ENCODE data around the gene VPS13D.
"Not testable (repeated sequence)": the region's sequence is repeated elsewhere in the genome, so short reads cannot be mapped to it uniquely, and the experiment has no call there.

Gene VPS13D

DNA sequence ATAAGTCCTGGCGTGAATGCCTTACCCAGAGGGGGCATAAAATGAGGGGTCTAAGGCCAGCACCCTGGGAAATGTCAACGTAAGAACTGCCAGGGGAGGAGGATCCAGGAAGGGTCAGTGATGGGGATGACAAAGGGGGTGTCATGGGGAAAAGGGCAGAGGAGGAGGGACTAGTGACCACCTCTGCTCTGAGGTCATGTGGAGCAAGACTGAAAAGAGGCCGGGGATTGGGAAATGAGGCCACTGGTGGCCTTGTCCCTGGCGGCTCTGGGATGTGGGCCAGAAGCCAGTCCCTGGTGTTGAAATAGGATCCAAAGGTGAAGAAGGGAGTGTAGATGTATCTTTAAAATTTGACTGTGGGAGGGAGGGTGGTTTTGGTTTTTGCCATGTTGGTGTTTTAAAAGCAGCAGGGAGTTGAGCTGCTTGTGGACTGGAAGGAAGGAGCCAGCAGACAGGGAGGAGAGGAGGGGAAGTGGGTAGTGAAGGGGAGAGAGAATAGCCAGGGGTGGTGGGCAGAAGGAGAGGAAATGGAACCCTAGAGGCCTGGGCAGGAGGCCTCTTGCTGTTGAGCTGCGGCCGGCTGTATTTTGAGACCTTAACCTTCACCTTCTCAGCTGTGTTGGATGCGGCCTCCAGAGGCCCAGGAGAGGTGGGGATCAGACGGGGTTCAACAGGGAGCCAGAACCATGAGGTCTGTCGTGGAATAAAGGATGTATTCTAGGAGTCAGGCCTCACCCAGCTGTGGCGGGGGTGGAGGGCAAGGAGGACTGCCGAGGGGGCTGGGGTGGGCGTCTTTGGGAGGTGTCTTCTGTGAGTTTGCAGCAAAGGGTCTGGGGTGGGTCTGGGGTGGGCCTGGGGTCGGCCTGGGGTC is 295.7 kb downstream of the VPS13D start:
- DNase-seq, result no peak

DNA sequence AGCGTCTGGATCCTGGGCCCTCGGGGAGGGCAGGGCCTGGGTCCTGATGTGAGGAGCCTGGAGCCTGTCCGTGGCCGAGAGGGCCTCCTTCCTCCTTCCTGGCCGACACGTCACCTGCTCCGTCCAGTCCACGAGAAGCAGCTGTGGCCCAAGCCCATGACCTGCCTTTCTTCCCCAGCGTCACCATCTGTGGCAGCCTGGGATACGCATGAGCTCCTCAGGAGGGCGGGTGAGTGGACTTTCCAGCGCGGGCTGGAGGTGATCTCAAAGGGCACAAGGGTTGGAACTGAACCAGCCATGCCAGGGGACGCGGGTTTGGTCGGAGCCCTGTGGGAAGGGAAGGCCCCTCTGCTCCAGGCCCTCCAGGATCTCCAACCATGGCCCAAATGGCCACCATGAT is 297.7 kb downstream of the VPS13D start:
- no peak for DNase-seq

DNA sequence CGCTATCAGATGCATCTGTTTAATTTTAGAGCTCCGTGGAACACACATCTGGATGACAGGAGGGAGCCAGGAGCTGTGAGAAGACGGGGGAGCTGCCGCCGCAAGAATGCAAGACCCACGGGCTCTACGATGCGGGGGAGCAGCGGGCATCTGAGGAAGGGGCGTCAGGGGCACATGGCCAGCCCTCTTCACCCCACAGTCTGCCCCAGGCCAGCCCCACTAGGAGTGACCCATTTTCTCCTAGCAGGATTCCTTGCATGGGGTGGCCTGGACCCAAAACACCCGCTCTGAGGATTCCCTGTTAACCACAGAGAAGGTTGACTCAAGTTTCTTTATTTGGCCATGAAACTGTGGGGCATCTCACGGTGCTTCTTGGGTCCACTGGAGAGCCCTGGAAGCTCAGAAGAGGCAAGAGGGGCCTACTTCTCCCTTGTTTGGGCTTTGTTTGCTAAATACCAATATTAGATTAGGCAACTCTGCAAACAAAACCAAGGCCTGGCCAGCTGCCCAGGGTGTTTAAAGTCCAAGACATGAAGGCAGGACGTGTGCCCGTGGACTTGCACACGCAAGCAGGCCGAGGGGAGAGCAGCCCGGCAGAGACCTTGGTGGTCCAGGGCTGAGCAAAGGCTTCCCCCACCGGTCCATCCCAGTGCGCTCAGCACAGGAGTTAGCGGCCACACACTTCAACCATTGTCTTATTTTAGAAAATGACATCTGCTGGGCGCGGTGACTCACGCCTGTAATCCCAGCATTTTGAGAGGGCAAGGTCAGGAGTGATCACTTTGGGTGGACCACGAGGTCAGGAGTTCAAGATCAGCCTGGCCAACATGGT is 298.4 kb downstream of the VPS13D start:
- no peak for DNase-seq

DNA sequence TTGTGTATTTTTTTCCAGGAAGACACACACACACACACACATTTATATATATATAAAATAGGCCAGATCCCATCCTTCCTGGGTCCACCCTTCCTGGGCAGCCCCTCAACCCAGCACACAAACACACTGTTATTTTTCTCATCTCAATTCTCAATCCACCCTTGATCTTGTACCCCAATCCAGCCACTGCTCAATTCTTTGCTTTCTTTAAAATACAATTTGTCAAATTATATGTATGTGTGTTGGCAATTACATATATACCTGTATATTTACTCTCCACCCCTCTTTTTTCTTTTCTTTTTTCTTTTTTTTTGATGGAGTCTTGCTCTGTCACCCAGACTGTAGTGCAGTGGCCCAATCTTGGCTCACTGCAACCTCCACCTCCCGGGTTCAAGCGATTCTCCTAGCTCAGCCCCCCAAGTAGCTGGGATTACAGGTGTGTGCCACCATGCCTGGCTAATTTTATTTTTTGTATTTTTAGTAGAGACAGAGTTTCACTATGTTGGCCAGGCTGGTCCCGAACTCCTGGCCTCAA is 299.9 kb downstream of the VPS13D start:
- no peak for DNase-seq

DNA sequence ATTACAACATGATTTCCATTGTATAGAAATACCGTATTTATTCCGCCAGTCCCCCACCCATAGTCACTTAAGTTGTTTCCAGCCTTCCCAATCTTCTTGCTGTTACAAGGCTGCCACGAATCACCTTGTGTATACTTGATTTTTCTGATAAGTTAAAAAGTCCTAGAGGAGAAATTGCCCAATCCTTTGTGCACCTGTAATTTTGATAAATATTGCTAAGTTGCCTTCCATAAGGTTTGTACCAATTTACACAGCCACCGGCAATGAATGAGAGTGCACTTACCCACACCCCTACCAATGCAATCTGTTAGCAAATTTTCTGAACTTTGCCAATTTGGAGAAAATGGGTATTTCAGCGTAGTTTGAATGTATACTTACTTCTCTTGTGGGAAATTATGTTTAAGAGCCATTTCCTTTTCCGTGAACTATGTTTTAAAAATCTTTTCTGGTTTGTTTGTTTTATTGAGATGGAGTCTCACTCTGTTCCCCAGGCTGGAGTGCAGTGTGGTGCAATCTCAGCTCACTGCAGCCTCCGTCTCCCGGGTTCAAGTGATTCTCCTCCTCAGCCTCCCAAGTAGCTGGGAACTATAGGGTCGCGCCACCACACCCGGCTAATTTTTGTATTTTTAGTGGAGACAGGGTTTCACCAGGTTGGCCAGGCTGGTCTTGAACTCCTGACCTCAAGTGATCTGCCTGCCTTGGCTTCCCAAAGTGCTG is 300.8 kb downstream of the VPS13D start:
- no peak for DNase-seq

DNA sequence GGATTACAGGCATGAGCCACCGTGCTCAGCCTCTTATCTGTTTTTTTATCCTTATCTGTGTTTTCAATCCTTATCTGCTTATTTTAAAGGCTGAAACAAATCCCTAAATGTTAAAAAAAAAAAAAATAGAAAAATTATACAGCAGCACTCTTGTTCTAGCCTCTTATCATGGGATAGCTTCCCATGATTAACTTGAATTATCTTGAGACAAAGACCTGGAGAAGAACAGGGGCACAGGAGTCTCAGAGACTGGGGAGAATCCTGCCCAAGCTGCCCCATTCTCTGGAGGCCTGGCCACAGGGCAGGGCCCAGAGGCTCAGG is 301.3 kb downstream of the VPS13D start:
- no peak for DNase-seq

DNA sequence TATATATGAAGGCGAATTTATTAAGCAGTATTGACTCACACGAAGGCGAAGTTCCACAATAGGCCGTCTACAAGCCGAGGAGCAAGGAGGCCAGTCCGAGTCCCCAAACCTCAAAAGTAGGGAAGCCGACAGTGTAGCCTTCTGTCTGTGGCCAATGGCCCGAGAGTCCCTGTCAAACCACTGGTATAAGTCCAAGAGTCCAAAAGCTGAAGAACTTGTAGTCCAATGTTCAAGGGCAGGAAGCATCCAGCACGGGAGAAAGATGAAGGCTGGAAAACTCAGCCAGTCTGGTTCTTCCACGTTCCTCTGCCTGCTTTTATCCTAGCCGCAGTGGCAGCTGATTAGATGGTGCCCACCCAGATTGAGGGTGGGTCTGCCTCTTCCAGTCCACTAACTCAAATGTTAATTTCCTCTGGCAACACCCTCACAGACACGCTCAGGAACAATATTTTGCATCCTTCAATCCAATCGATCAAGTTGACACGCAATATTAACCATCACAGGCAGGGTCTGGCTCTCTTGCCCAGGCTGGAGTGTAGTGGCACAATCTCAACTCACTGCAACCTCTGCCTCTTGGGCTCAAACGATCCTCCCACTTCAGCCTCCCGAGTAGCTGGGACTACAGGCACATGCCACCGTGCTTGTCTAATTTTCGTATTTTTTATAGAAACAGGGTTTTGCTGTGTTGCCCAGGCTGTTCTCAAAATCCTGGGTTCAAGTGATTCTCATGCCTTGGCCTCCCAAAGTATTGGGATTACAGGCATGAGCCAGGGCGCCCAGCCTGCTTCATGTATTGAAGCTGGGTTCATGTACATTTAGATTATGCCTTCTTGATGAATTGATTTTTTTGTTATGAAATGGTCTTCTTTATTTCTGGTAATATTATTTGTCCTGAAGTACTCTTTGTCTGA is 302.8 kb downstream of the VPS13D start:
- DNase-seq, result no peak

DNA sequence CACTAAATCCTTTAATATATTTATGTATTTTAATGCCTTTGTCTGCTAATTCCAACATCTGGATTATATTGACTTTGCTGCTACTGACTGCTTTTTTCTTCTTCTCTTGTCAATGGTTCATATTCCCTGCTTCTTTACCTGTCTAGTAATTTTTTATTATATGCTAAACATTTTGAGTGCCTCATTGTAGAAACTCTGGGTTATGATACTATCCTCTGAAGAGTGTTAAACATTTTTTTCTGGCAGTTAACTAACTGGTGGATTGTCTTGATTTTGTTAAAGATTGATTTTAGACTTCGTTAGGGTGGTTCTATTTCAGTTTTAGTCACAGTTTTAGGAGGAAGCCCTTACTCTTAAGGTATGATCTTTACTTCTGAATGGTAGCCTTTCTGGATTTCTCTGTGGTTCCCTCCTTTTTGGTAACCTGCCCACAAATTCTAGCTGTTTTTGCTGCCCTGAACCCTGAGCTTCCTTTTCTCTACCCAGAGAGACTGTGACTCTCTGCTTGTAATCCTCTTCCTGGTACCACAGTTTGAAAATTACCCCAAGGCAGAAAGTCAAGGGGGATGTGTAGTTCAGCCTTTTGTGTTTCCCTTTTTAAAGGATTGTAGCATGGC is 306.3 kb downstream of the VPS13D start:
- DNase-seq, result no peak

DNA sequence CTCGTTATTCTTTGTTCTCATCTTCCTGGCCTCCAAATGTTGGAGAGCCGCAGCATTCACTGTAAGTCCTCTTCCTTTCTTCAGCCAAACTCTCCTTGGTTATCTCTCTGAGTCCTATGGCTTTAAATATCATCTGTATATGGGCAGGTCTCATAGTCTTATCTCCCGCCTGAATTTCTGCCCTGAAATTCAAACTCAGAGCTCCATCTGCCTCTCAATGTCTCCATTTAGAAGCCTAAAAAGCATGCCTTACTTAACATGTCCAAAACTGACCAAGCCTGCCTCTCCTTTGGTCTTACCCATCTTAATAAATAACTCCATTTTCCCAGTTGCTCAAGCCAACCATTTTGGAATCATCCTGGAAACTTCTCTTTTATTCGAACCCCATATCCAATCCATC is 307.5 kb downstream of the VPS13D start:
- DNase-seq, result no peak

DNA sequence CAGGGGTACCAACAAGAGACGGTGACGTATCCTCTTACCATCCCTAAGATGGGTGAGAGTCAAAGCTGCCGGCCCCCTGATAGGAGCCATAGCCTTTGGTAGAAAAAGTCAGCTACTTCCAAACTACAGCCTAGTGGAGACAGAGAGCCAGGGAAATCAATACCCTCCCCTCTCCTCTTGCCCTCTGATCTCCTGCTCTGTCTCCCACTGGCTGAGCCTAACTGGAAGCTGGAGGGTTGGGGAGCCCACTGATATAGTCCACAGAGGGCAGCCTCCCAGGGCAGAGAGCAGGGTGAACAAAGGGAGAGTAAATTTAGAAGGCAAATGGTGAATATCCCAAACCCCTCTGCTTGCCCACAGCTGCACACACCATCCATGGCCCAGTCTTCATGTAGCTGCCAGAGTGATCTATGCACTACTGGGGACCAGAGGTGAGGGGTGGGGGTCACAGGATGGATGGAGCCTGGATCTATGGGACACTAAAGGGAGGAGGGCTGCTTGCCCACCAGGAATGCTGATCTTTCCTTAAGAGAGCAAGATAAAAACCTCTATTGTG is 308.2 kb downstream of the VPS13D start:
- no peak for DNase-seq

DNA sequence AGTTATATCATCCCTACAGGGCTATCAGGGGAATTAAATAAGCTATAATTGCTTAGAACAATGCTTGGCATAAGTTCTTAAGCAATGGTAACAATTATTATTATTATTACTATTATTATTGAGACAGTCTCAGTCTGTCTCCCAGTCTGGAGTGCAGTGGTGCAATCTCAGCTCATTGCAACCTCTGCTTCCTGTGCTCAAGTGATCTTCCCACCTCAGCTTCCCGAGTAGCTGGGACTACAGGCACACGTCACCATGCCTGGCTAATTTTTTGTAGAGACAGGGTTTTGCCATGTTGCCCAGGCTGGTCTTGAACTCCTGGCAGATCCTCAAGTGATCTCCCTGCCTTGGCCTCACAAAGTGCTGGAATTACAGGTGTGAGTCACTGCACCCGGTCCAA is 308.7 kb downstream of the VPS13D start:
- not testable (repeated sequence) for DNase-seq

DNA sequence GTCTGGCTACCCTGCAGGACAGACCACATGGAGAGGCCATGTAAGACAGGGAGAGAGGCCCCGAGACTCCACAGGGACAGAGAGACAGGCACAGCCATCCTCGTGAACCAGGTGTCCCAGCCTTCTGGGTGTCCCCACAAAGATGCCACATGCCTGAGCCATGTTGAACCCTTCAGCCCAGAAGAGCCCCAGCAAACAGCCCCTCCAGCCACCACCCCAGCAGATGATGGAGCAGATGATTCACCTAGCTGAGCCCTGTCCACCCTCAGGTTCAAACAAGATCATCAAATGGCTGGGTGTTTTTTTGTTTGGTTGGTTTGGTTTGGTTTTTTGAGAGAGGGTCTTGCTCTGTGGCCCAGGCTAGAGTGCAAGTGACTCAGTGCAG is 309.5 kb downstream of the VPS13D start:
- DNase-seq, result no peak

DNA sequence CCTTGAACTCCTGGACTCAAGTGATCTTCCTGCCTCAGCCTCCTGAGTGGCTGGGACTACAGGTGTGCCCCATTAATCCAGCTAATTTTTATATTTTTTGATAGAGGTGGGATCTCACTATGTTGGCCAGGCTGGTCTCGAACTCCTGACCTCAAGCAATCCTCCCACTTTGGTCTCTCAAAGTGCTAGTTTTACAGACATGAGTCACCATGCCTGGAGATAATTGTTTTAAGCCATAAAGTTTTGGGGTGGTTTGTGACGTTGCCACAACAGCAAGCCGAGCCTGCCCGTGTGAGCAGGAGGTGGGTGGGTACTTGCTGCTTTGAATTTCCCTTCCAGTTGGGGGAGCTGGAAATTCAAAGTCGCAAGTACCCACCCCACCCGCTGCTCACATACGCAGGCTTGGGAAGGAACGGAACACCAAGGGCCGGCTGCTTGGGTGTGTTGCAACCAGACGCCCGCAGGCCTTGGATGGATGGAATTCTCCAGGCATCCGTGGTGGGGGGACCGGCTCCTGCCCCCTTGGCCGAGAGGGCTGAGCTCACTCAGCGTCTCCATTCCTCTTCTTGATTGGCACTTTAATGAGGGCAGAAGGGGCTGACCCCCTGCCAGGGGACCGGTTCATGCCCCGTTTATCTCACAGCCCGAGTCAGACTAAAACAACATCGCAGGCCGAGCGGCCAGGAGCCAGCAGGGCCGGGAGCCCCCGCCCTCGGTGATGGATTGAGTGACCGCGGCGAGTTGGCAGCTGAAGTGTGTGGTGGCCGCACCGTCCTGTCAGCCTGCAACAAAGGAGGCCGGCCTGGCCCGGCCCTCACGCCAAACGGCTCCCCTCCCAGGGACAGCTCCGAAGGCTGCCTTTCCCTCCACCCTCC is 310.1 kb downstream of the VPS13D start:
- no peak for DNase-seq

DNA sequence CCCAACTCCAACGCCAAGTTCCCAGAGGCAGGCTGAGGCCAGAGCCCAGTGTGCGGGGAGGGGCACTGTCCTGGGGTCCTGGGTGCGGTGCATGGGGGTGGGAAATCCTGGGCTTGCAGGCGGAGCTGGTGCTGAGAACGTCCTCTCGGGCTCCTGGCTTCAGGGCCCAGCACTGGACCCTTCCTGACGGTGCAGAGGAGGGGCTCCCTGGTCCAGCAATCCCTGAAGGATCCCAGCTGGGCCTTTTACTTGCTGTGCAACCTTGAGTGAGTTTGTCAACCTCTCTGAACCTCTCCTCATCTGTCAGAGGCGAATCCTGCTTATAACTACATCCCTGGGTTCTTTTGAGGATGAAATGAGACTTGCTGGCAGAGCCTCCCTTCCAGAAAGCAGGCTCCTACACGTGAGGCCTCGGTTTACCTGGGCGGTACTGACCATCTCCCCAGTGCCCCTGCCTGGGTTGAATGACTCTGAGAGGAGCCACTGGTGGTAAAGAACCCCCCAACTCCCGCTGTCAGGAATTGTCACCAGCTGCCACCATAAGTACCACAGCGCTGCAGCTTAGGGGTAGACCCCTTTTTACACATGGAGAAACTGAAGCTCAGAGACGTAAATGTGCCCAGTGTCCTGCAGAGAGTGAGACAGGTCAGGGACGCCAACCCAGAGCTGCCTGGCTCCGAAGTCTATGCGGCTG is 310.9 kb downstream of the VPS13D start:
- no peak for DNase-seq

DNA sequence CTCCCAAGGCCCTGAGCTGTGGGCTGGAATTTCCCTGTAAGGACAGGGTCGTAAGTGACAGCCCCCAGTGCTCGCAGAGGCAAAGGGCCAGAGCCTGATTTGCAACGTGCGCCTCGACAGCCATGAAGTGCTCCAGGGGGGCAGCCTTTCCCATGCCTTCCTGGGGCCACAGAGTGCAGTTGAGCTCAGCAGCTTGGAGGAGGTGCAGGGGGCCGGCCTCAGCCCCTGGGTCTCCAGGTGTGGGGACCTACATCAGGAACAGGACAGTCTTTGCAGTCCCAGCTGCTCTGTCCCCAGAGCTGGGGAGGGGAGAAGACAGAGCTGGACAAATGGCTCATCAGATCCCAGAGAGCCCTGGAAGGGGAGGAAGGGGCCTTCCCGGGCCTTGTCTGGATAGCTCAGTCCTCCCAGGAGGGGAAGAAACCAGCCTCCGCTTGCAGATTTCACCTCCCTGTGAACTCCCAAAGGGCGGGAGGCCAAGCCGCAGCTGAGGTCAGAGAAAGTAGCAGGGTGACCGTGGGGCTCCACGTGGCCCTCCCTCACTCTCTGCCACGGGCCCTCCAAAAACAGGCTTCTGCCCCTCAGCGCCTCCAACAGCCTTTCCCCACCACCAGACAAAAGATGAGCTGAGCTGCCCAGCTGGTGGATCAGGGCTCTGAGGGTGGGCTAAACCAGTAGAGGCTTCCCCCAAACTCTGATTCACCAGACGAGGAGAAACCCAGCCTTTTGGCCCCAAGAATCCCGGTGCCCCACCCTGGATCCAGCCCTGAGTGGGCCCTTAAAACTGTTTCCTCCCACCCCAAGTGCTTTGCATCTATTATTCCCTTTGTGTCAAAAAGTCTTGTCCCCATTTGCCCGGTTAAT is 311.7 kb downstream of the VPS13D start:
- DNase-seq, result no peak

DNA sequence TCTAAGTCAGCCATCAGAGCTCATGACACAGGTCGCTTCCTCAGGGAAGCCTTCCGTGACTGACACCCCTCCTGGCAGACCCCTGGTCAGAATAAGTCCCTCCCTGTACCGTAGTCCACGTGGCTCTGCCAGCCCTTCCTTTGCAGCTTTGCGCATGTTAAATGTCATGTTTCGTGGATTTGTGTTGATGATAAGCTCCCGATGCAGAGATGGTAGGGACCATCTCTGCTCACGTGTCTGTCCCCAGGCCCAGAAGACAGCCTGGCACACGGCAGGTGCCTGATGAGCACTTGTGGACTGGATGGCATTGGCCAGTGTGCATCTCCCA is 312.3 kb downstream of the VPS13D start:
- DNase-seq, result no peak

DNA sequence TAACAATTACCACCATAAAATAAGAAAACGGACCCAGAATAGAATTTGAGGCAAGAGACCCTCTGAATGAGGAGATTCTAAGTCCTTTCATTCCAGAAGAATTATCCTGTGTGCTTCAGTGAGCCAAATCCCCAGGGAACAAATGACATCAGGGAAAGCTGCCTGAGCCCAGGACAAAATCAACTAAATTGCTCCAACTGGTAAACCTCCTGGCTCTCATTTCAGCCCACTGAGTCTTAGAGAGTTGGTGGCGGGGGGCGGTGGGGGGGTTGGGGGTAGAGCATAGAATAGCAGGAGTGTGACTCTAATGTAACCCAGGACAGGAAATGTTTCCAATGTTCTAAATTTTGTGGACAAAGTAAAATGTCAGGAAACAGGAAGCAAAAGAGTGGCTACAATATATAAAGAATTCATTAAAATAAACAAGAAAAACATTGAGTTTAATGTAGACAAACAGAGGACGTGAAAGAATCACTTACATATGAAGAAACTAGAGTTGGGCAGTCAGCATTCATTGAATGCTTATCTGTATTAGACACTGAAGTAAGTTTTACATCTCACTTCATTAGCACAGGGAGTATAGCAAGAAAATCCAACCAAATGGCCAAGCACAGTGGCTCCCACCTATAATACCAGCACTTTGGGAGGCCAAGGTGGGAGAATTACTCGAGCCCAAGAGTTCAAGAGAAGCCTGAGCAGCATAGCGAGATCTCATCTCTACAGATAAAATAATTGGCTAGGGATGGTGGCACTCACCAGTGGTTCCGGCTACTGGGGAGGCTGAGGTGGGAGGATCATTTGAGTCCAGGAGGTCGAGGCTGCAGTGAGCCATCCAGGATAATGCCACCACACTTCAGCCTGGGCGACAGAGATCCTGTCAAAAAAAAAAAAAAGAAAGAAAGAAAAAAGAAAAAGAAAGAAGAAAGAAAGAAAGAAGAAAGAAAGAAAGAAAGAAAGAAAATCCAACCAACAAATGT is 313.1 kb downstream of the VPS13D start:
- no peak for DNase-seq

DNA sequence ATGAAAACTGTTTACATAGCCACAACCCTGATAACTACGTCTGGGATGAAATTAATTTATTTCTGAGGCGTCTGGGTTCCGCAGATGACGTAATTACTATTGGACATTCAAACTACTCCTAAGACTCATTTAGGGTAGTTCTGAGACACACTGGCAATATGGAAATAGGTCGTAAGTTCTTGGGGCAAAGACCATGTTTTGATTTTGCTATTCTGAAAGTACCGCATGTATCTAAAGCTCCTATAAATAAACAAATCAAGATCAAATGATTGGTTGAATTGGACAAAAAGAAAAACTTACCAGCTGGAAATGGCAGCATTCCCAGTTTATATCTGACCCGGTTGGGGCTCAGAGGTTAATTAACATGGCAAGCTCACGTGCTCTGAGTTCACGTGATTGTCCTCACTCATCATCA is 313.9 kb downstream of the VPS13D start:
- DNase-seq, result no peak

Measured in NCI-H774 (cell line).